ENCODE measurements around the gene MYH2.

MYH2 gene

GRCh38 chr17:10513299-10514067 is 36.0 kb downstream of the MYH2 start:
- DNase-seq: no peak

- DNase-seq: no peak
Measured at GRCh38 chr17:10512856-10513255, 36.6 kb downstream of the MYH2 start.

- DNase-seq: no peak
Measured at GRCh38 chr17:10499950-10500349, 49.5 kb downstream of the MYH2 start.

DNA sequence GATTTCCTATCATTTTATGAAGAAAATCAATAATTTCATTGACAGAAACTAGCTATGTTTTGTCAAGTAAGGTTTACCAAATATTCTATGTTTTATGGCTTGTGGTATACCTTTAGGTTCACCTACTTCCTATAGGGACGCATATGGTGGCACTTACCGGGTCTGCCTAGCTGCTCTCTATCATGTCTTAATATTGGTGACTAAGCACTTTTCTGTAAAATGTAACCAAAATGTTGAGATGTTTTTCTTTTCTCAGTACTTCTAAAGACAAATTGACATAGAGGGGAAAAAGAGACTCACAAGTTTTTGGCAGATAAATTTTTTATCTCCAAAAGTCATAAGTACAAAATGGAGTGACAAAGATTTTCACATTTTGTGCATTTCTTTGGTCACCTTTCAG is 57.5 kb downstream of the MYH2 start:
- no peak for DNase-seq

GRCh38 chr17:10482252-10482651 is 67.2 kb downstream of the MYH2 start:
- DNase-seq: no peak

DNA sequence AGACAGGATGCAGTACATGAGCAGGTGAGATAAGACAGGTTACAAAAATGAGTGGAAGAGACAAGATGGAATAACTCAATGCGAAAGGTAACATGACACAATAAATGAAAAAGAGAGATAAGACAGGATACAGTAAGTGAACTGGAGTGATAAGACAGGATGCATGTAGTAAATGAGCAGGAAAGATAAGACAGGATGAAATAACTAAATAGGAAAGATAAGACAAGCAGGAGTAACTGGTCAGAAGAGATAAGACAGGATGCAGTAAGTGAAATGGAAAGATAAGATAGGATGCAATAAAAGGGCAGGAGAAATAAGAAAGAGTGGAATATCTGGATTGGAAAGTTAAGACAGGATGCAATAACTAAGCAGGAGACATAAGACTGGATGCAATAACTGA is 71.8 kb downstream of the MYH2 start:
- no peak for DNase-seq

- no peak for DNase-seq
Measured at GRCh38 chr17:10474536-10474935, 74.9 kb downstream of the MYH2 start.

DNA sequence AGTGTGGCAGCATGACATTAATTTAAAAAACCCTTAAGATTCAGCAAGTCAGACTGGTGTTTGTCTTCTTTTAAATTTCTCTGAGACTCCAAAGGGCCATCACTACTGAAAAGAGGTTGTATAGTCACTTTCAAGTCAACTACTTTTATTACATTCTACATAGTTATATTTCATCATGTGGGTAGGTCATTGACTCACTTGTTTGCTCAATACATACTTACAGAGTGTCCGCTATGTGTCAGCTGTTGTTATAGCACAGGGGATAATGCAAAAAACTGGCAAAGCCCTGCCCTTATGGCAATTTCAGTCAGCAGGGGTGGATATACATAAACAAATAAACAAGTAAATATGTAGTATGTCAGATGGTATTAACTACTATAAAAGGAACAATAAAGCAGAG is 77.6 kb downstream of the MYH2 start:
- no peak for DNase-seq
